Osteoblast (primary cell): ENCODE data around the gene PRKCB. TPM values are rescaled to one million over a fixed set of nuclear protein-coding genes. Genes with fewer than 3 reads are reported as not detected.

ENCODE experiments used
- DNase-seq: peaks from one replicate; pipeline ENCODE4 v3.0.0; 2011; ENCODE audit warnings: low spot score, mixed read lengths; ENCODE audit not compliant: insufficient read length; ENCODE audit errors: missing footprints
- H2AFZ ChIP-seq: 2 replicates; pipeline ENCODE4 v1.6.0; 2011; ENCODE audit warnings: mild to moderate bottlenecking, low read length
- H3K27ac ChIP-seq: 2 replicates; pipeline ENCODE4 v1.5.1; 2011; ENCODE audit warnings: mild to moderate bottlenecking, low read depth, low read length, moderate library complexity
- H3K27me3 ChIP-seq: 2 replicates; pipeline ENCODE4 v1.6.0; 2012; ENCODE audit warnings: mild to moderate bottlenecking, control low read depth, inconsistent platforms, low read length, moderate library complexity; ENCODE audit not compliant: insufficient read depth
- H3K36me3 ChIP-seq: 2 replicates; pipeline ENCODE4 v1.5.1; 2011; ENCODE audit warnings: mild to moderate bottlenecking, low read length, control low read depth, moderate library complexity; ENCODE audit not compliant: insufficient read depth
- H3K4me1 ChIP-seq: 2 replicates; pipeline ENCODE4 v1.5.1; 2011; ENCODE audit warnings: mild to moderate bottlenecking, low read length, control low read depth, moderate library complexity; ENCODE audit not compliant: insufficient read depth
- H3K4me2 ChIP-seq: 2 replicates; pipeline ENCODE4 v1.6.0; 2011; ENCODE audit warnings: mild to moderate bottlenecking, low read length; ENCODE audit not compliant: insufficient read depth
- H3K4me3 ChIP-seq: fragments of 200-600 bp; sonication (generic); 3 replicates; pipeline ENCODE4 v1.5.1; 2012; ENCODE audit warnings: mild to moderate bottlenecking, low read length, inconsistent platforms; ENCODE audit not compliant: insufficient read depth
- H3K79me2 ChIP-seq: 2 replicates; pipeline ENCODE4 v1.6.0; 2012; ENCODE audit warnings: mild to moderate bottlenecking, low read length, control low read depth, inconsistent platforms; ENCODE audit not compliant: insufficient read depth
- H3K9me3 ChIP-seq: 2 replicates; pipeline ENCODE4 v1.5.1; 2011; ENCODE audit warnings: low read depth, low read length, control low read depth
- H4K20me1 ChIP-seq: 2 replicates; pipeline ENCODE4 v1.6.0; 2012; ENCODE audit warnings: mild to moderate bottlenecking, low read length, control low read depth; ENCODE audit not compliant: insufficient read depth
- total RNA-seq: library from RNA; depleted of rRNA; stranded (reverse); fragments of >200 nt; gene quantifications from 2 replicates; pipeline ENCODE4 v1.2.3, GENCODE V29; 2012
- TF ChIP-seq, protein P1 (sequence below): IDR thresholded peaks from 2 replicates; pipeline ENCODE4 v1.5.1; 2011; ENCODE audit warnings: mild to moderate bottlenecking, low read depth, low read length, moderate library complexity; ENCODE audit errors: extremely low read depth

The PRKCB gene
- total RNA-seq, 1 donor, result under 0.01 TPM

DNA sequence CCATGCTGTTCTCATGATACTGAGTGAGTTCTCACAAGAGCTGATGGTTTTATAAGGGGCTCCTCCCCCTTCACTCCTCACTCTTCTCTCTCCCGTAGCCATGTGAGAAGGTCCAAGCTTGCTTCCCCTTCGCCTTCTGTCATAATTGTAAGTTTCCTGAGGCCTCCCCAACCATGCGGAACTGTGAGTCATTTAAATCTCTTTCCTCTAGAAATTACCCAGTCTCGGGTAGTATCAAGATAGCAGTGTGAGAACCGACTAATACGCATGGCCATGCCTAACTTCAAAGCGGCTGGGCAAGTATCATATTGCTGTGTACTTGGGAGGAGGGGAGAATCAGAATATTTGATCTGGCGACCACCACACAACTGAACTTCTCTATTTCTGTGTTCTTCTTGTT lies 88.3 kb downstream of the PRKCB start:
- TF ChIP-seq, protein P1, sequence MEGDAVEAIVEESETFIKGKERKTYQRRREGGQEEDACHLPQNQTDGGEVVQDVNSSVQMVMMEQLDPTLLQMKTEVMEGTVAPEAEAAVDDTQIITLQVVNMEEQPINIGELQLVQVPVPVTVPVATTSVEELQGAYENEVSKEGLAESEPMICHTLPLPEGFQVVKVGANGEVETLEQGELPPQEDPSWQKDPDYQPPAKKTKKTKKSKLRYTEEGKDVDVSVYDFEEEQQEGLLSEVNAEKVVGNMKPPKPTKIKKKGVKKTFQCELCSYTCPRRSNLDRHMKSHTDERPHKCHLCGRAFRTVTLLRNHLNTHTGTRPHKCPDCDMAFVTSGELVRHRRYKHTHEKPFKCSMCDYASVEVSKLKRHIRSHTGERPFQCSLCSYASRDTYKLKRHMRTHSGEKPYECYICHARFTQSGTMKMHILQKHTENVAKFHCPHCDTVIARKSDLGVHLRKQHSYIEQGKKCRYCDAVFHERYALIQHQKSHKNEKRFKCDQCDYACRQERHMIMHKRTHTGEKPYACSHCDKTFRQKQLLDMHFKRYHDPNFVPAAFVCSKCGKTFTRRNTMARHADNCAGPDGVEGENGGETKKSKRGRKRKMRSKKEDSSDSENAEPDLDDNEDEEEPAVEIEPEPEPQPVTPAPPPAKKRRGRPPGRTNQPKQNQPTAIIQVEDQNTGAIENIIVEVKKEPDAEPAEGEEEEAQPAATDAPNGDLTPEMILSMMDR, result no peak
- Histone ChIP-seq H3K27me3 (no peaks in the 10 kb centered on the region), H2AFZ (no peak overlapping the region), H4K20me1 (no peaks in the 10 kb centered on the region), H3K9me3 (no peaks in the 10 kb centered on the region), H3K79me2 (no peaks in the 10 kb centered on the region), H3K27ac (no peak overlapping the region), H3K4me1 (no peaks in the 10 kb centered on the region), H3K4me3 (no peak overlapping the region), H3K36me3 (no peaks in the 10 kb centered on the region), H3K4me2 (no peak overlapping the region)
- DNase-seq, result no peak

DNA sequence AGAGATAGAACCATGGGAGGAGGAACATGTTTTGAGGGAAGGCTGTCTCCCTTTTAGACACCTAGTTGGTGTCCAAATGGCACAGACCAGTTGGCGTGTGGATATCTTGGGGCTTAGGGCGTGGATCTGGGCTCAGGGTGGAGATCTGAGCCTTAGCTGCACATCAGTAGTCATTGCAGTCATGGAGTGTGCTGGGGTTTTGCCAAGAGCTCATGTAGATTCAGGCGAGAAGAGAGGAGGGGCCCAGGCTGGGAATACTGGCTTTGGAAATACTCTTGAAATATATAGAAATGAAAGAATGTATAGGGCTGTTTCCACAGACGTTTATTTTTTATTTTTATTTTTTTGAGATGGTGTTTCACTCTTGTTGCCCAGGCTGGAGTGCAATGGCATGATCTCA lies 92.0 kb downstream of the PRKCB start:
- Histone ChIP-seq H3K4me1 (no peaks in the 10 kb centered on the region), H3K4me2 (no peak overlapping the region), H3K9me3 (no peaks in the 10 kb centered on the region), H3K27ac (no peak overlapping the region), H2AFZ (no peak overlapping the region), H3K4me3 (no peak overlapping the region), H3K27me3 (no peaks in the 10 kb centered on the region), H3K79me2 (no peaks in the 10 kb centered on the region), H4K20me1 (no peaks in the 10 kb centered on the region), H3K36me3 (no peaks in the 10 kb centered on the region)
- TF ChIP-seq, protein P1, result no peak
- no peak for DNase-seq

DNA sequence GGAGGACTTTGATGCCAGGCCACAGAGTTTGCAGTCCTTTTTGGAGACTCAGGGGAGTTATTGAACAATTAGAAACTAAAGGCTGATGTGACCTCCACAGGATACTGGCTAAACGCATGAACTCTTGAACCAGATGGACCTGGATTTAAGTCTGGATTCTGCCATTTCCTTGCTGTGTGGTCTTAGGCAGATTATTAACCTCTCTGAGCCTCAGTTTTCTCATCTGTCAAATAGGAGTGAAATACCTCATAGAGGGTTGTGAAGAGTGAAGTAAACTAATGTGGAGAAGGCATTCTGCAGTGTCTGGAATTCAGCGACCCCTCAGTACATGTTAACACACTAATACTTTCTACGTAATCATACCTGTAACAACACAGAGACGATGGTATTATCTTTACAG lies 93.5 kb downstream of the PRKCB start:
- Histone ChIP-seq H3K4me2 (no peak overlapping the region), H3K36me3 (no peaks in the 10 kb centered on the region), H2AFZ (no peak overlapping the region), H3K4me1 (no peaks in the 10 kb centered on the region), H3K27ac (no peak overlapping the region), H4K20me1 (no peaks in the 10 kb centered on the region), H3K79me2 (no peaks in the 10 kb centered on the region), H3K9me3 (no peaks in the 10 kb centered on the region), H3K27me3 (no peaks in the 10 kb centered on the region), H3K4me3 (no peak overlapping the region)
- TF ChIP-seq, protein P1, result no peak
- DNase-seq, result no peak

DNA sequence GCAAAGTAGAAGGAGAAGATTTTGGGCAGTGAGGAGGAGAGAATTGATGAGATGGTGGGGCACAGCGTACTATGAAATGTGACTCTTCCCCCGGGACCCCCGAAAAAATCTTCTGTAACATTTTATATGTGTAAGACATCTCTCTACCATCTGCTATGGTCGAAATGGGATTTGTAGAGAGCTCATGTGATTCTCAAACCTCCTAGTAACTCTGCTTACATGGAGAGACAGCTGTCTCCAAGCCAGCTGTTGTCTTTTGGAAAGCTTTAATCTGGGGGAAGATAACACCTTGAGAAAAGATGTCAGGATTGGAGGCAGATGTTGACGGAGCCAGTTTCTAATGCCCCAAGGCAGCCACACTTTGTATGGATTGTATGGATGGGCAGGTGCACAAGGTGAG lies 94.1 kb downstream of the PRKCB start:
- Histone ChIP-seq H3K79me2 (no peaks in the 10 kb centered on the region), H3K27ac (no peak overlapping the region), H4K20me1 (no peaks in the 10 kb centered on the region), H3K27me3 (no peaks in the 10 kb centered on the region), H3K4me3 (no peak overlapping the region), H3K4me1 (no peaks in the 10 kb centered on the region), H3K36me3 (no peaks in the 10 kb centered on the region), H3K4me2 (no peak overlapping the region), H2AFZ (no peak overlapping the region), H3K9me3 (no peaks in the 10 kb centered on the region)
- no peak for DNase-seq
- TF ChIP-seq, protein P1, result no peak
